AG09319 (cell line): ENCODE measurements around the gene SSC5D.
"Not testable (repeated sequence)": the region's sequence is repeated elsewhere in the genome, so short reads cannot be mapped to it uniquely, and the experiment has no call there.

Experiments used
- DNase-seq: peaks from one replicate; pipeline ENCODE4 v3.0.0-alpha.2; 2010; ENCODE audit warnings: low read depth; ENCODE audit errors: extremely low read depth
- CTCF ChIP-seq: IDR thresholded peaks from 2 replicates; pipeline ENCODE4 v1.5.1; 2011; ENCODE audit warnings: low read depth, mild to moderate bottlenecking, inconsistent platforms, low read length, moderate library complexity

SSC5D gene

GRCh38 chr19:55443045-55443823, 45.0 kb upstream of the SSC5D start, which contains the start of gene SHISA7:
SHISA7 (minus strand) TSS chr19:55443300; CDS start chr19:55442863, 437 bp downstream.
- DNase-seq = no peak
- TF ChIP-seq CTCF = no peak

GRCh38 chr19:55443824-55444480, 44.3 kb upstream of the SSC5D start:
- no peak for DNase-seq
- no peak for TF ChIP-seq CTCF

GRCh38 chr19:55444646-55445045, 43.6 kb upstream of the SSC5D start:
- no peak for DNase-seq
- TF ChIP-seq CTCF = no peak

GRCh38 chr19:55446060-55446459, 42.2 kb upstream of the SSC5D start:
- no peak for DNase-seq
- TF ChIP-seq CTCF = no peak

GRCh38 chr19:55447421-55448174, 40.6 kb upstream of the SSC5D start:
- DNase-seq = no peak
- TF ChIP-seq CTCF = no peak

GRCh38 chr19:55448175-55448490, 40.1 kb upstream of the SSC5D start:
- DNase-seq = not testable (repeated sequence)

- DNase-seq = no peak
- no peak for TF ChIP-seq CTCF
These were observed 38.8 kb upstream of the SSC5D start for GRCh38 chr19:55449469-55449868.
